COLO829 (cell line): ENCODE measurements around the gene OCIAD1.
"Not testable (repeated sequence)": the region's sequence is repeated elsewhere in the genome, so short reads cannot be mapped to it uniquely, and the experiment has no call there.

Source experiments
- DNase-seq: peaks from one replicate; pipeline ENCODE4 v3.0.0; 2012; ENCODE audit warnings: low spot score

The OCIAD1 gene

DNA sequence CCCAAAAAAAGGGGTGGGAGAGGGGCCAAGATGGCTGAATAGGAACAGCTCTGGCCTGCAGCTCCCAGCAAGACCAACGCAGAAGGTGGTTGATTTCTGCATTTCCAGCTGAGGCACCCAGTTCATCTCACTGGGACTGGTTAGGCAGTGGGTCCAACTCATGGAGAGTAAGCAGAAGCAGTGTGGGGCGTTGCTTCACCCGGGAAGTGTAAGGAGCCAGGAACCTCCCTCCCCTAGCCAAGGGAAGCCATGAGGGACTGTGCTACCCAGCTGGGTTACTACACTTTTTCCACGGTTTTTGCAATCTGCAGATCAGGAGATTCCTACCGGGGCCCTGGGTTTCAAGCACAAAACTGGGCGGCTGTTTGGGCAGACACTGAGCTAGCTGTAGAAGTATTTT is 13.9 kb upstream of the OCIAD1 start:
- no peak for DNase-seq

DNA sequence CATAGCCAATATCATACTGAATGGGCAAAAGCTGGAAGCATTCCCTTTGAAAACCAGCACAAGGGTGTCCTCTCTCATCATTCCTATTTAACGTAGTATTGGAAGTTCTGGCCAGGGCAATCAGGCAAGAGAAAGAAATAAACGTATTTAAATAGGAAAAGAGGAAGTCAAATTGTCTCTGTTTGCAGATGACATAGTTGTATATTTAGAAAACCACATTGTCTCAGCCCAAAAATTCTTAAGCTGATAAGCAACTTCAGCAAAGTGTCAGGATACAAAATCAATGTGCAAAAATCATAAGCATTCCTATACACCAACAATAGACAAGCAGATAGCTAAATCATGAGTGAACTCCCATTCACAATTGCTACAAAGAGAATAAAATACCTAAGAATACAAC is 9.5 kb upstream of the OCIAD1 start:
- DNase-seq: not testable (repeated sequence)

DNA sequence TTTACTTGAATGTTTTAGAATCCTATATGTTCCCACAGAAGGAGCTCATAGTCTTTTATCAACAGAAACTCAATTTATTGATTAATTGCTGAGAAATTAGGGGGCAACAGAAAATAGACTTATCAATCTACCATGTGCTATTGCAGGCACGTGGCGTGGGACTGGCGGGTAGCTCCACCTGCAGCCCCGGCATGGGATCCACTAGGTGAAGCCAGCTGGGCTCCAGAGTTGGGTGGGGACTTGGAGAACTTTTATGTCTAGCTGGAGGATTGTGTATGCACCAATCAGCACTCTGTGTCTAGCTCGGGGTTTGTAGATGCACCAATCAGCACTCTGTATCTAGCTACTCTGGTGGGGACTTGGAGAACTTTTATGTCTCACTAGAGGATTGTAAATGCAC is 3.3 kb upstream of the OCIAD1 start:
- no peak for DNase-seq

DNA sequence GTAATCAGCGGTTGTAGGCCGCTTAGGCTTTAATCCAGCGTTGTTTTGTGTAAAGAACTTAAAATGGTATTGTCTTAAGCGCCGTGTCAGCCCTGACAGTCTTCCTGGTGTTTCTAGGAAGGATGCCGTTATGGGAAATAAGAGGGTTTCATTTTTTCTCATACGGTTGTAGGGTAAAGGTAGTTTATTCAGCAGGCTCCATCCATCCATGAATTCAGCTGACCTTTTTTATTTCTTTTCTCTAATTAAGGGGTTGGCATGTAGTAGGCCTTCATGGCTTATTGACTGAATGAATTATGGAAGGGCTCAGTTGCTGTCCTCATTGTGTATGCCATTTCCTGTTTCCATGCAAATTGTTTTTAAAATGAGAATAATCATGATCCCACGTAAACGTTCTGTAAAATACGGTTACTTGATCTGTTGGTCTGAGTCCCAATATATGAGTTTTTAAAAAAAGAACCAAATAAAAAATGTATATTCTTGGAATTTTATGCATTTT is 693 bp downstream of the OCIAD1 start:
- peak; percentile 2 for DNase-seq

DNA sequence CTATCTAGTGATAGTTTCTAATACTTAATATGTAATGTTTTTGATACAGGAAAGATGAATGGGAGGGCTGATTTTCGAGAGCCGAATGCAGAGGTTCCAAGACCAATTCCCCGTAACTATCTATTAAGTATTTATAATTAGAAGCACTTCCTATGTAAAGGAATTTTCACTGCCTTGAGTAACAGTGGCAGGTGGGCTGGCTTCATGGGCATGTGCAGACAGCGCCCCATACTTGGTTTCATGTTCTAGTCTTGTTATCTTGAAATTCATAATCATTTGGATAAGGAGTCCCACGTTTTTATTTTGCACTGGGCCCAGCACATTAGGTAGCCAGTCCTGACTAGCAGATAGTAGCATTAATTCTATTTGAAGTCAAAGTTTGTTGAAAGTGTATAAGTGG is 1.7 kb downstream of the OCIAD1 start:
- DNase-seq: no peak

DNA sequence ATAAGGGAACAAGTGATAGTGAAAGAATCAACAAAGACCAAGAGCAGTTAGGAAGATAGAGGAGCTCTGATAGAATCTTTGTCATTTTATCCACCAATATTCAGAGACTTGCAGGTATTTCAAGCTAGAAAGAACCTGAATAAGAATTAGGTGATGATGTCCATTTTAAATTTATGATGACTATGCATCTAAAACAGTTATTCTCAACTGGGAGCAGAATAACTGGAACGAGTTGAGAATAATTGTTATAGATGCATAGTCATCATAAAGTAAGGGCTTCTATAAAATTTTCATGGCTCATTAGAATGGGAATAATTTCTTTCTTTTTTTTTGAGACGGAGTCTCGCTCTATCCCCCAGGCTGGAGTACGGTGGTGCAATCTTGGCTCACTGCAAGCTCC is 5.8 kb downstream of the OCIAD1 start:
- no peak for DNase-seq

DNA sequence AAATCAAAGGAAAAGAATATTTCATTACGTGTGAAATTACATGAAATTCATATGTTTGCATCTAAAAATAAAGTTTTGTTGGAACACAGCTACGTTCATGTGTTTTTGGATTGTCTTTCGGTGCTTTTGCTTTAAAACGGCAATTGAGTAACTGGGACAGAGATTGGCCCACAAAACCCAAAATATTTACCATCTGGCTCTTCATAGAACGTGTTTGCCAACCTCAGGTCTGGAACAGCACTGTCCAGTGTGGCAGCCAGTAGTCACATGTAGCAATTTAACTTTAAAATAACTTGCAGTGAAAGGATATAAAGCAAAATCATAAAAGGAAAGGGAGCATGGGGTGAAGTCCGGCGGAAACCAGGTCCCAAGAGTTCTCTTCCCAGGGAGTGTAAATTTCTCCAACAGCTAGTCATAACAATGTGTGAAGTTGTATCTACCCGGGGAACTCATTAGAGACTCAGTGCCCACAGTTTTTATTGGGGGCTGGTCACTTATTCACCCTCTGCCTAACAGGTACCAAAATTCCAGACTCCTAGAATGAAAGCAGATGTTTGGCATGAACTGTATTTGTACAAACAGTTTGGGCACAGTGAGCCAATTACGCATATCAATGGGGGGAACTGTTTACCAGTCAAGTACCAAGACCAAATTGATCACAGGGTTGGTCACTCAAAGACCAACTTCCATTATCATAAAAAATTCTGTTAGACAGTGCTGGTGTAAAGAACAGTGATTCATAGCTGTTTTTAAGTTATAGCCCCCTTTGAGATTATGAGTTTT is 10.3 kb downstream of the OCIAD1 start:
- no peak for DNase-seq

DNA sequence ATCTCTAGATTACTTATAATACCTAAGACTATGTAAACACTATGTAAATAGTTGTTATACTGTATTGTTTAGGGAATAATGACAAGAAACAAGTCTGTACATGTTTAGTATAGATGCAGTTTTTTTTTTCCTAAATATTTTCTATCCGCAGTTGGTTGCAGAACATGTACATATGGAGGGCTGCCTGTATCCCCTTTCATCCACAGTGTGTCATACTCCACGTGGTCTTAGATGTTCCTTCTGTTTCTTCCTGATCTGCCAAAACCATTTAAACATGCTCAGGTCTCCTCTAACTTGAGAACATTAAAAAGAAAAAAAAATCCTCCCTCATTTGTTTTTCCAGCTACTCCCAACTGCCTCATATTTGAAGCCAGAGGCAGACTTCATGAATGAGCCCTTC is 14.0 kb downstream of the OCIAD1 start:
- no peak for DNase-seq

DNA sequence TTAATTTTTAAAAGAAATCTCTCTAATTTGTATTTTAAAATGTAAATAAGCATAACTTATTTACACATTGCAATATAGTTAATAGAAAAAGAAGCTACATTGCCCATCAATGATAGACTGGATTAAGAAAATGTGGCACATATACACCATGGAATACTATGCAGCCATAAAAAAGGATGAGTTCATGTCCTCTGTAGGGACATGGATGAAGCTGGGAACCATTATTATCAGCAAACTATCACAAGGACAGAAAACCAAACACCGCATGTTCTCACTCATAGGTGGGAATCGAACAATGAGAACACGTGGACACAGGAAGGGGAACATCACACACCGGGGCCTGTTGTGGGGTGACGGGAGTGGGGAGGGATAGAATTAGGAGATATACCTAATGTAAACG is 17.9 kb downstream of the OCIAD1 start:
- DNase-seq: not testable (repeated sequence)

DNA sequence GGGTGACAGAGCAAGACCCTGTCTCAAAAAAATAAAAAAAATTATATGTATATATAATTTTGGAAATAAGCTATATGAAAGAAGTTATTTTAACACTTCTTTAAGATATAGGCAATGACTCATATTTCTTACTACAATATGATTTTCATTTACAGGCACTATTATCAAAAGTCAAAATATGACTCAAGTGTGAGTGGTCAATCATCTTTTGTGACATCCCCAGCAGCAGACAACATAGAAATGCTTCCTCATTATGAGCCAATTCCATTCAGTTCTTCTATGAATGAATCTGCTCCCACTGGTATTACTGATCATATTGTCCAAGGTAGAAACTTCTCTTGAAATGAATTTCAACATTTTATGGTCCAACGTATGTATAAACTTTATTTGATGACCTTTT is 20.8 kb downstream of the OCIAD1 start:
- no peak for DNase-seq

DNA sequence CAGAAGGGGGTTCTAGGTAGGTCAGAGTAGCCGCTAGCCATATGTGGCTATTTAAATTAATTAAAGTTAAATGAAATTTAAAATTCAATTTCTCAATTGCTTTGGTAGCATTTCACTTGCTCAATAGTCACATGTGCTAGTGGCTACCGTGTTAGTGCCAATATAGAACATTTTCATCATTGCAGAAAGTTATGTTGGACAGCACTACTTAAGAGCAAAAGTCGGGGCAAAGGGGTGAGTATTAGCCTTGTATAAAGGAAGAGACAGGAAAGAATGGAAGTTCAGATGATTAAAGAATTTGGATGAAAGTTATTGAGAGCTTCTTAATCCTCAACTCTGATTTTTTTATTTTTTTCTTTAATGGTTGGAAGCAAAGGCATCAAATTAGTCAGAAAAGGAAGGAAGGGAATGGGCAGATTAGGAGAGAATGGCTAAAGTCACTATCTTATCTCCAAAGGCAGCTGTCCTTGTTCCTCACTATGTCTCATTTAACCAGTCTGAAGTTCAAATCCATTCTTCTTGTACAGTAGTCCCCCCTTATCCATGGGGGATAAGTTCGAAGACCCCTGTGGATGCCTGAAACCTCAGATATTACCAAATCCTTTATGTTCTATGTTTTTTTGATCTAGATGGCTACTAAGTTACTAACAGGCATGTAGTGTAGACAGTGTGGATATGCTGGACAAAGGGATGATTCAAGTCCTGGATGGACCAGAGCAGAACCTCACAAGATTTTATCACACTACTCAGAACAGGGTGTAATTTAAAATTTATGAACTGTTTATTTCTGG is 22.9 kb downstream of the OCIAD1 start:
- no peak for DNase-seq

DNA sequence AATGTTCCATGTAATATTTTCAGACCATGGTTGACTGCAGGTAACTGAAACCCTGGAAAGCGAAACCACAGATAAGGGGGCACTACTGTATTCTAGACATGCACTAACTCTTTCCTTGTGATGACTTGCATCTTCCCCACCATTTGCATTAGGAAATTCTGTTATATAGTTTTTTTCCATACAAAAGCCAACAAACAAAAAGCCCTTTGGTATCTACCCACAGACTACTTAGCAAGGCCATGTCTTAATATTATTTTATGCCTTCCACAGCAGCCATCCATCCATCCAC is 23.5 kb downstream of the OCIAD1 start:
- DNase-seq: no peak

DNA sequence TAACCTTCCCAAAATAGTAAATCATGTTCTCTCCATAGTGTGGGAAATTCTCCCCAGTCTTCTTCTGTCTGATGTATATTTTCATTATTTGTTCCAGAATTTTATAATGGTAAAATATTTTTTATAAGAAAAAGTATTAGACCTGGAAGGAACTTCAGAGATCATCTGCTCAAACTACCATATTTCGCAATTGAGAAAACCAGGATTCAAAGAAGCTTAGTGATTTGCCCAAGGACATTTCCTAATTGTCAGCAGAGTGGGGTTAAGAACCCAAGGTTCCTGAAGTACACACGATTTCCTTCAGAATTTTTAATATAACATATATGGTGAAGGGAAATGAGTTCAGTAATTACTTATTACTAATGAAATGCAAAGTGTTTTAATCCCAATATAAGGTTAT is 24.1 kb downstream of the OCIAD1 start:
- no peak for DNase-seq

DNA sequence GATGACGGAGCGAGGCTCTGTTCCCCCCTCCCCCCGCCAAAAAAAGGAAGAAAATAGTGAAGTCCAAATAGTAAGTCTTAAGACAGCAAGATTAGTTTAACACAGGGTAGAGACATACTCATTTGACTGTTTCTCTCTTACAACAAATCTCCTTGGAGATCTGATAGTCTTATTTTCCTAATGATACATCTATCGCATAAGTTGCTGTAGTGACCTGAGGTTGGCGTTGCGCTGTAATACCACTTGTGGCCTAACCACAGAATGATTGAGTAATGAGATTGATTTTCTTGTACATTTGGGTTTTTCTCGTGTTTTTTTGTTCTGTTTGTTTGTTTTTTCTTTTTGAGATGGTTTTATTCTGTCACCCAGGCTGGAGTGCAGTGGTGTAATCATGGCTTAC is 27.2 kb downstream of the OCIAD1 start:
- no peak for DNase-seq

DNA sequence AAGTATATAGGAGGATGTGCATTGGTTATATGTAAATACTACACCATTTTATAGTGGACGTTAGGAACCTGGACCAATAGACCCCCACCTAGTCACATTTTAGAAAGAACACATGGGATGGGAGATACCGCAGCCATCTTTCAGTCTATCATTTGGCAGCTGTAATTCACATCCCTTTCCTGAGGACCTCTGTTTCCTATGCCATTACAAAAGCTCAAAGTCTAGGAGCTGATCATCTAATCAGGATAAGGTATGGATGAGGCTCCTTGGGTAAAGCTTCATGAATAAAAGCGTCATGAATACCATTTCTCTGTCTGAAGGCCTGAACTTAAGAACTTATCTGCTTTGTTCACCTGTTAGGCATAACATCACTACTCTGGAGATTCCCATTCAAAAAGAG is 31.1 kb downstream of the OCIAD1 start:
- no peak for DNase-seq

DNA sequence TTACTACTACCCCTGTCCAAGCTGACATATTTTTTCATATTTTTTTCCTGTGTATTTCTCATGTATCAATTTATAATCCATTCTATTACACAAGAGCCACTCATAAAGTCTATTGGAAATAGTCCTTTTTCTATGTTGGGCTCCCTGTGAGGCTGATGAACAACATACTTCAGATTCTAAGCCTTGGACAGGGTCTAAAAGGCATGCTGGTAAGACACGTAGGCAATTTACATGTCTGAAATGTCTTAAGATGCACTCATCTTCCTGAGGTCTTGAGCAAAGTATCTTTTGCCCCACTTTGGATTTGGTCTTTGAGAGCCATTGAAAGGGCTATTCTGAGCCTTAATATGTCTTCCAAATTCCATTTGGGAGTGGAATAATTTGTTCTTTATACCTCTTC is 31.8 kb downstream of the OCIAD1 start:
- no peak for DNase-seq

DNA sequence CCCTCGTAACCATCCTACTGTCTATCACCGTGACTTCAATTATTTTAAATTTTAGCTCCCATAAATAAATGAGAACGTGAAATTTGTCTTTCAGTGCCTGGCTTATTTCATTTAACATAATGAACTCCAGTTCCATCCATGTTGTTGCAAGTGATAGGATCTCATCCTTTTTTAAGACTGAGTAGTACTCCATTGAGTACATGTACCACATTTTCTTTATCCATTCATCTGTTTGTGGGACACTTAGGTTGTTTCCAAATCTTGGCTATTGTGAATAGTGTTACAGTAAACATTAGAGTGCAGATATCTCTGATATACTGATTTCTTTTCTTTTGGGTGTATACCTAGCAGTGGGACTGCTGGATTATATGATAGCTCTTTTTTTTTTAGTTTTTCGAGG is 32.8 kb downstream of the OCIAD1 start:
- DNase-seq: no peak

DNA sequence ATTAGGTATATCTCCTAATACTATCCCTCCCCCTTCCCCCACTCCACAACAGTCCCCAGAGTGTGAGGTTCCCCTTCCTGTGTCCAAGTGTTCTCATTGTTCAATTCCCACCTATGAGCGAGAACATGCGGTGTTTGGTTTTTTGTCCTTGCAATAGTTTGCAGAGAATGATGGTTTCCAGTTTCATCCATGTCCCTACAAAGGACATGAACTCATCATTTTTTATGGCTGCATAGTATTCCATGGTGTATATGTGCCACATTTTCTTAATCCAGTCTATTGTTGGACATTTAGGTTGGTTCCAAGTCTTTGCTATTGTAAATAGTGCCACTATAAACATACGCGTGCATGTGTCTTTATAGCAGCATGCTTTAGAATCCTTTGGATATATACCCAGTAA is 33.8 kb downstream of the OCIAD1 start:
- DNase-seq: not testable (repeated sequence)

DNA sequence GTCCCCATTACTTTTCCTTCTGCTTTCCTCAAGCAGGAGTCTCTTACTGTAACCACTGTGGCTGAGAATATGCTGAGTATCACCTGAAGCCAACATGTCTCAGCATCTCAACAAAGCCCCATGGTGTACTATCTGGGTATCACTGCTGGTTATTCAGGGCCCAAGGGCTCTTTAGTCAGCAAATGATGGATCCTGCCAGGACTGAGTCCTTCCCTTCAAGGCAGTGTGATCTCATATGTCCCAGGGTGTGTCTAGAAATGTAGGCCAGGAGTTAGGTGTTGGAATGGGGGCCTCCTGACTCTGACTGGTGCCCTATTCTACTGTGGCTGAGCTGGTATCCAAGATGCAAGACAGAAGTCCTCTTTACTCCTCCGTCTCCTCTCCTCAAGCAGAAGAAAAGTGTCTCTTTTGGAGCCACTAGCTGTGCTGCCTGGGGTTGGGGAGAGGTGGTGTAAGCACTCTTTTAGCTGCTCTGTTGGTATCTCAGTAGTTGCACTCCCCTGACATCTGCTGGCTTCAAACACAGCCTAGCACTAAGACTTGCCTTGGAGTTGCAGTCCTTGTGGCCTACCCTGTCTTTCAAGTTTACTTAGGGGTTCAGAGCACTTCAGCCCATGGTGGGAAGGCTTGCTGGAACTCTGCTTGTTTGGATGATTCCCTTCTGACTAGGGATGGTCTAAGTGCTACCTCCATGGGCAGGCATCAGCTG is 47.1 kb downstream of the OCIAD1 start:
- DNase-seq: no peak

DNA sequence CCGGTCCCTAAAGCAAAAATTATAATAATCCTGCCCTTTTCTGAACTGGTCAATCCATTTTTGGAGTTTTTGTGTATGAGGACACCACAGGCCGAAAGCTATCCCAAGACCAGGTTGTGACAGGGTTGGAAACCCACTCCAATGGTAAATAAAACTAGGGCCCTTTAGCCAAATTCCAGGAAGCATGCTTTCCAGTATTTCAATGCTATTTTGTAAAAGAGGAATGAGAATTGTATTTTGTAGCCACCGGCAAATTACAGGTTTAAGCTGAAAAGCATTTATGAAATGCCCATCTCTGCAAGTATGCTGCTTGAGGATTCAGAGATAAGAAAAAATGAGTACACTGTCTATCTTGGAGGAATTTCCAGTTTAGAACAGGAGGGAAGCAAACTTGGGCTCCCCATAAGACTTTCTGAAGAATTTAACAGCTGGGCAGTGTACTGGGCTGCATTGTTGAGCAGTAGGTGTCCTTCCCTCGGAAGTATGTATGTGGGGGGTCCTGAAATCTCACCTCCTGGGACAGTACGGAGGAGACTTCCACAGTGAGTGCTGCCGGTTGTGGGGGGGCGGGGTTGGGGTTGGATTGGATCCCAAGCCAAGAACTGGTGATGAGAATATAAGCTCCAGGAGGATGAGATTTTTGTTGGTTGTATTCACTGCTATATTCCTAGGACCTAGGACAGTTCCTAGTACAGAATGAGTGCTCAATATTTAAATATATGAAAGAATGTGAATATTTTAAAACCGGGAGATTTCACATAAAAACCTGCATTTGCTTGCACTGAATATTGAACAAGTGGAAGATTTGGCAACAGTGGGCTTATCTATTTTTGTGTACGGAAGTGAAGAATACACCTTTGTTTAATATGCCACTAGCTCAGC is 48.9 kb downstream of the OCIAD1 start:
- DNase-seq: no peak

DNA sequence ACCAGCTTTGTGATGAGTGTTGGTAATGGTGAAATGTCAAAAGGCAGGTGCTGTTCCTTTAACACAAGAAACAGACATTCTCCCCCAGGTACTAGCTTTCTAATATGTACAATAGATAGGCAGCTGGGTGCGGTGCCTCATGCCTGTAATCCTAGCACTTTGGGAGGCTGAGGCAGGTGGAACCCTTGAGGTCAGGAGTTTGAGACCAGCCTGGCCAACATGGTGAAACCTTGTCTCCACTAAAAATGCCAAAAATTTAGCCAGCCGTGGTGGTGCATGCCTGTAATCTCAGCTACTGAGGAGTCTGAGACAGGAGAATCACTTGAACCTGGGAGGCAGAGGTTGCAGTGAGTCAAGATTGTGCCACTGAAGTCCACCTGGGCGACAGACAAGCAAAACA is 50.8 kb downstream of the OCIAD1 start:
- DNase-seq: not testable (repeated sequence)

DNA sequence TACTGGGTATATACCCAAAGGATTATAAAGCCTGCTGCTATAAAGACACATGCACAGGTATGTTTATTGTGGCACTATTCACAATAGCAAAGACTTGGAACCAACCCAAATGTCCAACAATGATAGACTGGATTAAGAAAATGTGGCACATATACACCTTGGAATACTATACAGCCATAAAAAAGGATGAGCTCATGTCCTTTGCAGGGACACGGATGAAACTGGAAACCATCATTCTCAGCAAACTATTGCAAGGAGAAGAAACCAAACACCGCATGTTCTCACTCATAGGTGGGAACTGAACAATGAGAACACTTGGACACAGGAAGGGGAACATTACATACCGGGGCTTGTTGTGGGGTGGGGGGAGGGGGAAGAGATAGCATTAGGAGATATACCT is 58.9 kb downstream of the OCIAD1 start:
- not testable (repeated sequence) for DNase-seq
